GM21737 (cell line): ENCODE results near the gene PJVK.

Experiments
- ATAC-seq: cut with Tn5 transposase; IDR thresholded peaks from one replicate; pipeline ENCODE4 v1.9.1; 2021; ENCODE audit warnings: mild to moderate bottlenecking, moderate library complexity; ENCODE audit not compliant: unreplicated experiment

PJVK gene

GRCh38 chr2:178480227-178481181 lies 29.3 kb downstream of the PJVK start, which contains the start of gene PLEKHA3:
Gene PLEKHA3 (plus strand): TSS chr2:178480457. CDS start chr2:178480870, 413 bp downstream.
- peak; percentile 65 for ATAC-seq

GRCh38 chr2:178482437-178482836 lies 31.3 kb downstream of the PJVK start:
- no peak for ATAC-seq

- no peak for ATAC-seq
These were observed 33.3 kb downstream of the PJVK start for GRCh38 chr2:178484245-178485041.

GRCh38 chr2:178485356-178485755 lies 34.2 kb downstream of the PJVK start:
- no peak for ATAC-seq

GRCh38 chr2:178491612-178492011 lies 40.4 kb downstream of the PJVK start:
- ATAC-seq = no peak

- ATAC-seq = no peak
These were observed 44.9 kb downstream of the PJVK start for GRCh38 chr2:178496049-178496448.

- ATAC-seq = no peak
These were observed 47.0 kb downstream of the PJVK start for GRCh38 chr2:178498137-178498536.

- no peak for ATAC-seq
These were observed 48.5 kb downstream of the PJVK start for GRCh38 chr2:178499640-178500039.

- no peak for ATAC-seq
These were observed 51.6 kb downstream of the PJVK start for GRCh38 chr2:178502751-178503150.

- ATAC-seq = no peak
These were observed 54.9 kb downstream of the PJVK start for GRCh38 chr2:178506101-178506500.

- ATAC-seq = no peak
These were observed 55.3 kb downstream of the PJVK start for GRCh38 chr2:178506524-178506923.

- ATAC-seq = no peak
These were observed 55.8 kb downstream of the PJVK start for GRCh38 chr2:178506949-178507348.

GRCh38 chr2:178508646-178509045 lies 57.5 kb downstream of the PJVK start:
- ATAC-seq = no peak

- ATAC-seq = no peak
These were observed 59.2 kb downstream of the PJVK start for GRCh38 chr2:178510384-178510783.
